Effector CD8-positive, alpha-beta T cell (primary cell): ENCODE data around the gene INPP4A.

Source experiments
- DNase-seq: peaks from one replicate; lab custom pipeline; 2025; lab: John Stamatoyannopoulos, UW

Gene INPP4A

DNA sequence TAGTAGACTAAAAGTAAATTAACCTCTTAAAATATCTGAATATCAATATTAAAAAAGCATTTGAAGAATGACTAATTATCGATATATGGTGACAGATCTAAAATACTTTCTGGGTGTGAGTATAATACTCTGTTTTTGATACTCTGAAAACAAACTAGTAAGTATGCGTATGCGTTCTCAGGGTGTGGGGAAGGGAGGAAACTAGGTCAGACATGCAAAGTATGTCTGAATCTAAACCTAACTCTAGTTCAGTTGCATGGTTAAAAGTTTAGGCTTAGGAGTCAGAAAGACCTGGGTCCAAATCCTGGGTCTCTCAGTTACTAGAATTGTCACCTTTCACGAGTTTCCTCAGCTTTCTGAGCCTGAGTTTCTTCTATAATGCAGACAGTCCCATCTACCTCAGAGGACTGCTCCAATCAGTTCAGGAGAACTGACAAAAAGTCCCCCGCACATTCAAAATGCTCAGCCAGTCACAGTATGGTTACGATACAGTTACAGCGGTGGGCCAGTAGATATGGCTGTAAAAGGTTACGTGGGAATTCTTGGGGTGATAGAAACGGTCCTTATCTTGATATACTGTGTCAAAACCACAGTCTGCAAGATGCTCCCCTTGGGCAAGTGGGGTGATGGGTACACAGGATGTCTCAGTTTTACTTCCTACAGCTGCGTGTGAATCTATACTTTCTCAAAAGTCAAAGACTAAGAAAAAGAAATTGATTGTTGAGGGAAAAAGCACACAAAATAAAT, 192.9 kb downstream of the INPP4A start:
- DNase-seq, result no peak

DNA sequence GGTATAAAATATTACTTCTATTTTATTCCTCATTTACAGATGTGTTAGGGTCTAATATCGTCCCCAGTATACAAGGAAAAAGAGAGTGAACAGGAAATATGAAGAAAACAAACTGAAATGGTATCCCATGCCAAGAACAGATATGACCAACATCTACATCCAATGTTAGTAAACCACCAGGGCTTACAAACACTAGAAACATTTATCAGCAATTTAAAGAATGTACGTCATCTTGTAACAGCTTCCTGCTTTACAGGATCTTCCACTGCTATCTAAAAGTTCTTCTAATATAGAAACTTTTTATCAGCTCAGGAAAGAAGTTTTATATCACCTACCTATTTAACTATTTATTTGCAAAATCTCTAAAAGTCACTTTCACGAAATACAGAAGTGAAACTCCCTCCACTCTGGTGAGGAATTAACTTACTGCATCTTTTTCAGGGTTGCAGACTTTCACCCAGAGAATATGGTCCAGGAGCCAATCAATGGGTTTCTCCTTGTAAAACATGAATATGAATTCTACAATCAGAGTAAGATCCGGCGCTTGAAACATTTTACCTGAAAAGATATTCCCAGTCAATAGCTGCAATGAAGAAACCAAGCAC, 198.9 kb downstream of the INPP4A start:
- no peak for DNase-seq
